DMS53 treated with DMSO at 0.1 percent for 48 hours (cell line): ENCODE results near the gene HTR2C.

Experiments
- DNase-seq: peaks from one replicate; lab custom pipeline; 2025; ENCODE audit not compliant: unreplicated experiment; lab: John Stamatoyannopoulos, UW

The HTR2C gene

DNA sequence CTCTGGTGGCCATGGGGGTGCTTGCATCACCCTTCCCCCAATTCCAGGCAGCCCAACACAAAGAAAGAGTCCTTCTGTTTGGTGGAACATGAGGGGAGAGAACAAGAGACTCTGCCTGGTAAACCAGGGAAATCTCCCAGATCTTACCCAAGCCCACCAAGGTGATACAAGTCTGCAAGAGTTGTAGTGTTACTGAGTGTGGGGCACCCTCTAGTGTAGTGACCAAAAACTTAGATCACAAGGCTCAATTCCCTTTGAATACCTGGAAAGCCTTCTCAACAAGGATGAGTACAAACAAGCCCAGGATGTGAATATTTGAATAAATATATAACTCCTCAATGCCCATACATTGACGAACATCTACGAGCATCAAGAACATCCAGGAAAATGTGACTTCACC is 368.8 kb downstream of the HTR2C start:
- no peak for DNase-seq
